PC-9 (cell line): ENCODE data around the gene ACACB.

Experiments
- EZH2 ChIP-seq: fragments of 200-600 bp; sonication (generic); IDR thresholded peaks from 2 replicates; pipeline ENCODE4 v1.8.0; 2017; ENCODE audit warnings: antibody characterized with exemption, low read depth
- TF ChIP-seq, protein P1 (sequence below): fragments of 200-600 bp; sonication (generic); conservative IDR thresholded peaks from 2 replicates; pipeline ENCODE4 v1.6.1; 2017; ENCODE audit warnings: mixed run types, antibody characterized with exemption, mild to moderate bottlenecking, moderate library complexity

DNA sequence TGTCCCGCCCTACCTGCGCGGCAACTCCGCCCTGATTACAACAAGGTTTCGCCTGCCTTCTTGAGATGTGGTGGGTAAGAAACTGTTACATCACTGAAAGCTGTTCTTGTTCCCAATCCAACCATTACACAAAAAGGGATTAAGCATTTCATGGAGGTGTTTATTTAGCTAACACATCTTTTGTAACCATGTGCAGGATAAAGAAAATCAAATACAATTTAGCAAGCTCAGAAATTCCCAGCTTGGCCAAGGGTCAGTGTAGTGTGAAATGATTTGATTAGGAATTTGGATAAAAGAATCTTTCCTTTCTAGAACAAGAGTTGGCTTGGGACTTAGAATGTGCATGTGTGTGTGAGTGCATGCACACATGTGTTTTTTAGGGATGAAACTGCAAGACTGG, 186.4 kb downstream of the ACACB start:
- TF ChIP-seq, protein P1, sequence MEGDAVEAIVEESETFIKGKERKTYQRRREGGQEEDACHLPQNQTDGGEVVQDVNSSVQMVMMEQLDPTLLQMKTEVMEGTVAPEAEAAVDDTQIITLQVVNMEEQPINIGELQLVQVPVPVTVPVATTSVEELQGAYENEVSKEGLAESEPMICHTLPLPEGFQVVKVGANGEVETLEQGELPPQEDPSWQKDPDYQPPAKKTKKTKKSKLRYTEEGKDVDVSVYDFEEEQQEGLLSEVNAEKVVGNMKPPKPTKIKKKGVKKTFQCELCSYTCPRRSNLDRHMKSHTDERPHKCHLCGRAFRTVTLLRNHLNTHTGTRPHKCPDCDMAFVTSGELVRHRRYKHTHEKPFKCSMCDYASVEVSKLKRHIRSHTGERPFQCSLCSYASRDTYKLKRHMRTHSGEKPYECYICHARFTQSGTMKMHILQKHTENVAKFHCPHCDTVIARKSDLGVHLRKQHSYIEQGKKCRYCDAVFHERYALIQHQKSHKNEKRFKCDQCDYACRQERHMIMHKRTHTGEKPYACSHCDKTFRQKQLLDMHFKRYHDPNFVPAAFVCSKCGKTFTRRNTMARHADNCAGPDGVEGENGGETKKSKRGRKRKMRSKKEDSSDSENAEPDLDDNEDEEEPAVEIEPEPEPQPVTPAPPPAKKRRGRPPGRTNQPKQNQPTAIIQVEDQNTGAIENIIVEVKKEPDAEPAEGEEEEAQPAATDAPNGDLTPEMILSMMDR, result no peak
- TF ChIP-seq EZH2, result no peak
